Embryonic facial prominence (tissue), 1 donor: ENCODE data around the gene STOM.
"Not testable (repeated sequence)": the region's sequence is repeated elsewhere in the genome, so short reads cannot be mapped to it uniquely, and the experiment has no call there.

ENCODE experiments used
- DNase-seq: peaks from one replicate; pipeline ENCODE4 v3.0.0-alpha.2; 2016; ENCODE audit errors: extremely low spot score

STOM gene

GRCh38 chr9:121301881-121302286 is 68.2 kb downstream of the STOM start:
- DNase-seq = no peak

- no peak for DNase-seq
Measured at GRCh38 chr9:121300283-121301119, 69.5 kb downstream of the STOM start.

DNA sequence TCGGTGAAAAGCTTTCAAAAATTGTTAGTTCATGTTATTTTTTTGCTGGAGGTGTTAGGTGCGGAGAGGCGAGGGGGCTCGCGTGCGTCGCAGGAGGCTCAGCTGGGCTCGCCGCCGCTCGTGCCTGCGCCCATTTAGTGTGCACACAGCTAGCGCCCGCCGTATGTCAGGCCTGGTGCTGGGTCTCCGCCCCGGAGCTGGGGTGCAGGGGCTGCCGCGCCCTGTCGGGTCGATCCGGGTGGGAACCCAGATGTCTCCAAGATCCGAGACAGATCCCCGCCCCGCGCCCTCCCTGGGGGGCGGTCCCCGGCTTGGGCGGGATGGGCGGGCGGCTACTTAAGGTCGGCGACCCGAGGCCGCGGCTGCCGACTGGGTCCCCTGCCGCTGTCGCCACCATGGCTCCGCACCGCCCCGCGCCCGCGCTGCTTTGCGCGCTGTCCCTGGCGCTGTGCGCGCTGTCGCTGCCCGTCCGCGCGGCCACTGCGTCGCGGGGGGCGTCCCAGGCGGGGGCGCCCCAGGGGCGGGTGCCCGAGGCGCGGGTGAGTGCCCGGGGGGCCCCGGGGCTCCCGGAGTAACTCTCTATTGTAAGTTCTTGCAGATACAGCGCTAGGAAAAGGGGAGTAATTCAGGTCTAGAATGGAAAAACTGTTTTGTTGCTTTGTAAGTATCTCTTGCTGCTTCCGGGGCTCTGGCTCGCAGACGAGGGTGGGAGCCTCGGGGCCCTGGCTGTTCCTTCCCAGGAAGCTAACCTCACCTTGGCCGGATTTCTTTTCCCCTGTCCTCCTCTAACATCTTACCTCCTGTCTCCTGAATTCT is 70.4 kb downstream of the STOM start:
- DNase-seq = no peak

GRCh38 chr9:121298689-121299466 is 71.2 kb downstream of the STOM start:
- no peak for DNase-seq

DNA sequence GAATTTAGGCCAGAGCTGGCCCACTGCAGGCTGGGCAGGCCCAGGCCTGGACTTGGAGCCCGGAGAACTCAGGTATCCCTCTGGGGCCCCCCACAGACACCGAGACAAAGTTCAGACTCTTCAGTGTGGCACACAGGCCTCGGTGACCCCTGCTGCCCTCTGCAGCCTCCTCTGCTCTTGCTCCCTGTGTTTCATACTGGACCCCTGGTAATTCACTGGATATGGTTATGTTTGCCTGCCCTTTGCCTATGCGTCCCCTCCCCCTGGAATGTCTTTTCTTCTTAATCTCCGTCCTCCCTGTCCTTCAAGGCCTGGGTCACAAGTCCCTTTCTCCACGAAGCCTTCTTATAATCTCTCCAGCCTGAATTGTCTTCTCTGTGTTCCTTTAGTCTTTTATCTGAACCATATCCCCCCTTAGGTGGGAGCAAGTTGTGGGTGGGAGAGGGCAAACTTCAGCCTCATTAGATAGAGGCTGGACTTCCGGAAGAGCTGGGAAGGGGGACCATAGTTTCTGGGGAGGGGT is 72.0 kb downstream of the STOM start:
- no peak for DNase-seq

- no peak for DNase-seq
Measured at GRCh38 chr9:121297389-121297788, 72.7 kb downstream of the STOM start.

DNA sequence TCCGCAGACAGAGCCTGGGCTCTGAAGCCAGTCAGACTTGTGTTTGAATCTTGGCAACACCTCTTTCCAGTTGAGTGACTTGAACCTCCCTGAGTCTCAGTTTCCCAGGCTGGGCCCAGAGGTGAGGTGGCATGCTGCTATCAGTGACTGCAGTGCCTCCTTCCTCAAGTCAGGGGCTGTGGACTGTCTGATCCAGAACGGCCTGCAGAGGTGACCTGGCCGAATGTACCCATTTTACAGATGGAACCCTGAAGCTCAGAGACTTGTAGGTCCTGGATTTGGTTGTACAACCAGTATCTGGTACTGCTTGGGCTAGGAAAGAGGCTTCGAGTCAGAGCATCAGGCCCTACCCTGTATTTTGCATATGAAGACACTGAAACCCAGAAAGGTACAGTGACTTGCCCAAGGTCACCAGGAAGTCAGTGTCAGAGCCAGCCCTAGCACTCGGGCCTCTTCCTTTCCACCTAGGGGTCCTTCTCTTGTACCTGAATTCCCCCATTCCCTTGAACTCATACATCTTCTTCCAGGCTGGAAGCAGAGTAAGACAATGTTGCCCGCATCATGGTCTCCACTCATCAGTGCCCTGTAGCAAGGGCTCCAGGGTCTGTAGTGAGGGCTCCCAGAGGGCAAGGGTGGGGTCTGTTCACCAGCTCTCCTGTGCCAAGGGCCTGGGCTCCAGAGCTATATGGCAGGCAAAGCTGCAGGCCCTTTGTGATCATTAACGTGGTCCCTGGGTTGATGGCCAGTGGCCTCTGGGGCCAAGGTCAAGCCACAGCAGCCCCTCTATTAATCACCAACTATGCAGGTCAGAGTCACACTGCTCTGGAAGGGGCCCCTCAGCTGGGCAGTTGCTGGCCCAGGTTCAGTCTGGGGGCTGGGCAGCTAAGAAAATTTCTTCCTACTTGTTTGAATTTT is 73.6 kb downstream of the STOM start:
- no peak for DNase-seq

DNA sequence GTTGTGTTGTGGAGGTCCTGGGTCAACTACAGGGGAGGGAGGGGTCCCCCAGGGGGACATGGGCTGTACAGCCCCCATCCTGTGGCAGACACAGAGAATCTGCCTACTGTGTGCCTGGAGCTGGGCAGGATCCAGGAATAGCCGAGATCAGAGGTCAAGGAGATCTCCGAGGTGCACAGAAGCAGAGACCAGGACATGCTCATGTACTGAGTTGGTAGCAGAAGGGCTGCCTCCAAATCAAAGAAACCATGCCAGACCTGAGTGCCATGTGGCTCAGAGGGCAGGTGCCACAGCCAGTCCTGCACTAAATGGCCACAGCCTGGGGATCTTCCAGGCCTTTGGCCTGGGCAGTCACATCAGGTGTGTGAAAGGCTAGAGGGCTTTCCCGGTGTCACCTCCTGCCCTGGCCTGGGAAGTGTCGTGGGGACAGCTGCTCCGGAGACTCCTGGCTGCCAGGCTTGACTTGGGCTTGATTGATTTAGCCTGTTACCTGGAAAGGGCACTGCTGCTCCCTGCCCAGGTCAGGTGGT is 74.3 kb downstream of the STOM start:
- no peak for DNase-seq

- no peak for DNase-seq
Measured at GRCh38 chr9:121294866-121295661, 75.0 kb downstream of the STOM start.

- no peak for DNase-seq
Measured at GRCh38 chr9:121294151-121294743, 75.8 kb downstream of the STOM start.

GRCh38 chr9:121292801-121293241 is 77.2 kb downstream of the STOM start:
- no peak for DNase-seq

GRCh38 chr9:121292051-121292450 is 78.0 kb downstream of the STOM start:
- no peak for DNase-seq

DNA sequence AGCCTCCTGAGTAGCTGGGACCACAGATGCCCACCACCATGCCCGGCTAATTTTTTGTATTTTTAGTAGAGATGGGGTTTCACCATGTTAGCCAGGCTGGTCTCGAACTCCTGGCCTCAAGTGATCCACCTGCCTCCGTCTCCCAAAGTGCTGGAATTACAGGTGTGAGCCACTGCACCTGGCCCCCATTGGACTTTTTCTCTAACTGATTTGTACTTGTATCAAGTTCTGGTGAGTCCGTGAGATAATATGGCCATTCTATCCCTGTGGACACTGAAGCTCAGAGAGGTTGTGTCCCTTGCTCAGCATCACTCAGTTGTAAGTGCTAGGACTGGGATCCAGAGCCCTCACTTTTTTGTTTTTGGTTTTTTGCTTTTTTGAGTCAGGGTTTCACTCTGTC is 78.5 kb downstream of the STOM start:
- DNase-seq = not testable (repeated sequence)

GRCh38 chr9:121289772-121290370 is 80.2 kb downstream of the STOM start:
- no peak for DNase-seq

GRCh38 chr9:121289026-121289771 is 80.9 kb downstream of the STOM start:
- peak; percentile 79 for DNase-seq
